SJCRH30 (cell line): ENCODE results near the gene RNASET2. TPM values are rescaled to one million over a fixed set of nuclear protein-coding genes. Genes with fewer than 3 reads are reported as not detected.
"Not testable (repeated sequence)": the region's sequence is repeated elsewhere in the genome, so short reads cannot be mapped to it uniquely, and the experiment has no call there.

Experiments used
- DNase-seq, 2 experiments: peaks; one replicate each; pipeline ENCODE4 v3.0.0-alpha.2; 2015 to 2020
- H3K27ac ChIP-seq: fragments of 250-450 bp; sonication (Bioruptor Pico); 2 replicates; pipeline ENCODE4 v1.5.1; 2020; ENCODE audit warnings: mild to moderate bottlenecking, moderate library complexity
- H3K27me3 ChIP-seq: fragments of 250-450 bp; sonication (Bioruptor Pico); 2 replicates; pipeline ENCODE4 v1.5.1; 2020; ENCODE audit warnings: mild to moderate bottlenecking, moderate library complexity
- H3K36me3 ChIP-seq: fragments of 250-450 bp; sonication (Bioruptor Pico); 2 replicates; pipeline ENCODE4 v1.5.1; 2020; ENCODE audit warnings: mild to moderate bottlenecking, moderate library complexity
- H3K4me1 ChIP-seq: fragments of 250-450 bp; sonication (Bioruptor Pico); 2 replicates; pipeline ENCODE4 v1.5.1; 2020; ENCODE audit warnings: mild to moderate bottlenecking, moderate library complexity
- H3K4me3 ChIP-seq: fragments of 250-450 bp; sonication (Bioruptor Pico); 2 replicates; pipeline ENCODE4 v1.5.1; 2020; ENCODE audit warnings: mild to moderate bottlenecking, moderate library complexity
- H3K9me3 ChIP-seq: fragments of 250-450 bp; sonication (Bioruptor Pico); replicated peaks from 2 replicates; pipeline ENCODE4 v1.5.1; 2020; ENCODE audit warnings: mild to moderate bottlenecking, moderate library complexity
- total RNA-seq: library from RNA; depleted of rRNA; stranded (reverse); fragments of >200 nt; shearing (Covaris generic); gene quantifications from 2 replicates; pipeline ENCODE4 v1.2.3, GENCODE V29; 2014

The RNASET2 gene
- total RNA-seq, 1 experiment from 2014 or later = 17.2 TPM

- H3K4me3 ChIP-seq, H3K9me3 ChIP-seq, DNase-seq, H3K36me3 ChIP-seq, H3K27ac ChIP-seq, H3K27me3 ChIP-seq, H3K4me1 ChIP-seq: not testable (repeated sequence)
Observed at GRCh38 chr6:166914952-166915351, 41.4 kb downstream of the RNASET2 start.

DNA sequence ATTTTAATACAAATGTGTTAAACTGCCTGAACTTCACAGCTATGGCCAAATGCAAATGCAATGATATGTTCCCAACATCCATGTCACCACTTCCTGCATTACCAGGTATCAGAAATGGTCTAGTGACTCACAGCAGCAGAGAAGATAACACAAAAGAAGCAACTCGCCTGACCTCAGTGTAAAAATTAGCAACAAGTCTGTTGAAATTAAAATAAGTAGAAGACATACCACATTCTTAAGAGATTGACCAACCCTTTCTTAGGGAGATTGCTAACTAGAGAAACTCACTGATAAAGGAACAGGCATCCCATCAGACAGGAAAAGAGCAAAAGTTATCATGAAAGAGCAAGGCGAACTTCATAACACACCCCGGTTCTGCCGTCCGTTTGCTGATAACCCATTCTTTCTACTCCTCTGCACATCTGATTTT is 45.1 kb downstream of the RNASET2 start:
- H3K27ac ChIP-seq = no peak overlapping the region
- no peak for DNase-seq
- H3K27me3 ChIP-seq = no peaks in the 10 kb centered on the region; the same call in 1 of the 2 replicates
- H3K36me3 ChIP-seq = no peaks in the 10 kb centered on the region
- H3K9me3 ChIP-seq = no peaks in the 10 kb centered on the region
- H3K4me1 ChIP-seq = no peaks in the 10 kb centered on the region
- H3K4me3 ChIP-seq = no peak overlapping the region

DNA sequence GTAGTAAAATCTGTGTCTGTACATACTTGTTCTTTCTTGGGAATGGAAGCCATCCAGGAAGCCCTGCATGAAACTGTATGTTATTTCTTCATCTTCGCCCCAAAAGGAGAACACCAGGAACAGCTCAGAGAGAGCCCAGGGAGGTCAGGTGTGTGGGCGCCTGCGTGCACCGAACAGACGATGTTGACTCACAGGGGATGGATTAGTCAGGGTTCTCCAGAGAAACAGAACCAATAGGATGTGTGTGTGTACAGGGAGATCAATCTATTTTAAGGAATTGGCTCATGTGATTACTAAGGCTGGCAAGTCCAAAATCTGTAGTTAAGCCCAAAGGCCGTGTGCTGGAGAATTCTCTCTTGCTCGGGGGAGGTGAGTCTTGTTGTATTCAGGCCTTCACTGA is 45.7 kb downstream of the RNASET2 start:
- H3K27ac ChIP-seq = no peak overlapping the region
- DNase-seq = no peak
- no peak overlapping the region for H3K4me3 ChIP-seq
- no peaks in the 10 kb centered on the region; the same call in 1 of the 2 replicates for H3K27me3 ChIP-seq
- no peaks in the 10 kb centered on the region for H3K36me3 ChIP-seq
- no peaks in the 10 kb centered on the region for H3K9me3 ChIP-seq
- no peaks in the 10 kb centered on the region for H3K4me1 ChIP-seq

DNA sequence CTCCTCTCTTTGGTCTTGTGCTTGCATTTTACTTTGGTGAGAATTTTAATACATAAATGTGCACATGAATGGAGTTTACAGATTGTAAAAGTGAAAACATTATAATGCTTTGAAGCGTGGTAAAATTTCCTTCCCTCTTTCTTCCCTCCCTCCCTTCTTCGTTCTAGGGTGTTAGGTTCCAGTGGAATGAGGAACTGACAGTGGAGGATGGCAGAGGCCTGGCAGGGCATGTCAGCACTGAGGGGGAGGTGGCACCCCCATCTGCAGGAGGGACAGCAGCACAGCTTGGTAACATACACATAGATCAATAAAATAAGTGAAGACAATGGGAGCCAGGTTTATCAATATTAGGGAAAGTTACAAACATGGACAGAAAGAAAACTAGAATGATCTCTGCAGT is 47.5 kb downstream of the RNASET2 start:
- no peak overlapping the region for H3K27ac ChIP-seq
- no peak for DNase-seq
- no peaks in the 10 kb centered on the region for H3K4me1 ChIP-seq
- H3K4me3 ChIP-seq = no peak overlapping the region
- peaks cover 11% of the 10 kb centered on the region for H3K27me3 ChIP-seq
- H3K9me3 ChIP-seq = no peaks in the 10 kb centered on the region
- H3K36me3 ChIP-seq = no peaks in the 10 kb centered on the region

DNA sequence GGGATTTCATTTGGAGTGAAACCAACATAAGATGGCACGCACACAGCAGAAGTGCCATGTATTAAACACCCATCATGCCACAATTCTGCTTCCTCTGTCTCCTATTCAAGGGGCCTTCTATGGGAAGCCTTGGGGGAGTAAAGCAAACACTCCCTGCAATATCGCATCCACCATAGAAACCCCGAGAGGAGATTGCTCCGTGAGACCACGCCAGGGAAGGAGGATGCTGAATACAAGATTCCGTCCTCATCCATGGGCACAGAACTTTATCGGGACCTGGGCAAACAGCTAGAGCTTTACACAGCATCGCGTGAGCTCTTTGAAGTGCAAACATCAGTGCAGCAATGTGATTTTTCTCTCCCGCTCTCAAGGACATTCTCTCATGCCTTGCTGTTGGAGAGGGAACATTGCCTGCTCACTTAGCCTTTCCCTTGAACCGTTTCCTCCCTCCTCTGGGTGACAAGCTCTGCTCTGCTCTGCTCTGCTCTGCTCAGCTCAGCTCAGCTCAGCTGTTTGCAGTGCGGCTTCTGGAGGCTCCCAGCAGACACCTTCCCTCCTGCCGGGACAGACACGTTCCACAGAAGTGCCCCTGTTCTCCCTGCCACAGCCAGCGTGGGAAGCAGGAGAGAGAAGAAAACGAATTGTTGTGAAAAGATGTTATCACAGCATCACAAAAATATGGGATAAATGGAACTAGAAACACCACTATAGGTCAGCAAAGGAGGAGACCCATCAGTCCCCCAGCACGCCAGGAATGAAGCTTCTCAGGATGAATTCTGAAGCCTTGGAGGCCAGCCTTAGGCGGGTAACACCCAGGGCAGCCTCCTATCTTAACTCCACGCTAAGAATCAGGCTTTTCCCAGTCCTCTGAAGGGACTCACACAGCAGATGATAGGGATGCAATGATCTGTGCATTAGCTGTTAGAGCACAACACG is 48.2 kb downstream of the RNASET2 start:
- H3K27me3 ChIP-seq = peaks cover 16% of the 10 kb centered on the region
- no peaks in the 10 kb centered on the region for H3K9me3 ChIP-seq
- no peak overlapping the region for H3K4me3 ChIP-seq
- no peak for DNase-seq
- no peaks in the 10 kb centered on the region for H3K36me3 ChIP-seq
- no peak overlapping the region for H3K27ac ChIP-seq
- no peaks in the 10 kb centered on the region for H3K4me1 ChIP-seq

- Histone ChIP-seq H3K27me3 (peaks cover 16% of the 10 kb centered on the region), H3K4me1 (no peaks in the 10 kb centered on the region), H3K36me3 (no peaks in the 10 kb centered on the region), H3K27ac (no peak overlapping the region), H3K4me3 (no peak overlapping the region), H3K9me3 (no peaks in the 10 kb centered on the region)
- no peak for DNase-seq
Observed at GRCh38 chr6:166907373-166907841, 48.9 kb downstream of the RNASET2 start.

DNA sequence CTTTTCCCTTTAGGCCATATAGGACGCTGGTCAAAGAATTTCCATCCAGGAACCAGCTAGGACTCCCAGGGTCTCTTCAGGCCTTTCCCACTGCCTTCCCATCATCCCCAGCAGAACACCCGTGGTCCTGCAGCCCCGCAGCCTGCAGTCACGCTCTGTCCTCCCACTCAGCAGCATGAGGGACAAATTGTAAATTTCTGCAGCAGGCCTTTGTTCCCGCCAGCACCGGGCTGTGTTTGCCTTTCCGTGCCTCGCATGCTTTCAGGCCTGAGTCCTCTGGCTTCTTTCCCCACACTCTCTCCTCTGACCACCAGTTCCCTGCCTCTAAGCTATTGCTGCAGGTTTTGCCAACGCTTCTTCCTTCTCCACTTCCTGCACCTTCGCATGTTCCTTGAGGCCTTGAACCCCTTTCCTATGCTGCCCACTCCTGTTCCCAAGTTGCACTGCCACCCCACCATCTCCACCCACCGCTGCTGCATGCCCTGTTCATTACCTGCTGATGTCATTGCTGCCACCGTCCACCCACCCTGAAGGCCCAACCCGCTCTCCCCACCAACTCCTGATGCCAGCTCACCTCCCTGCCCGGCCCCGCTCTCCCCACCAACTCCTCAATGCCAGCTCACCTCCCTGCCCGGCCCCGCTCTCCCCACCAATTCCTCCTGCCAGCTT is 49.8 kb downstream of the RNASET2 start:
- H3K27ac ChIP-seq = no peak overlapping the region
- DNase-seq = no peak
- no peak overlapping the region for H3K4me3 ChIP-seq
- H3K27me3 ChIP-seq = peaks cover 16% of the 10 kb centered on the region
- H3K9me3 ChIP-seq = no peaks in the 10 kb centered on the region
- no peaks in the 10 kb centered on the region for H3K4me1 ChIP-seq
- H3K36me3 ChIP-seq = no peaks in the 10 kb centered on the region

DNA sequence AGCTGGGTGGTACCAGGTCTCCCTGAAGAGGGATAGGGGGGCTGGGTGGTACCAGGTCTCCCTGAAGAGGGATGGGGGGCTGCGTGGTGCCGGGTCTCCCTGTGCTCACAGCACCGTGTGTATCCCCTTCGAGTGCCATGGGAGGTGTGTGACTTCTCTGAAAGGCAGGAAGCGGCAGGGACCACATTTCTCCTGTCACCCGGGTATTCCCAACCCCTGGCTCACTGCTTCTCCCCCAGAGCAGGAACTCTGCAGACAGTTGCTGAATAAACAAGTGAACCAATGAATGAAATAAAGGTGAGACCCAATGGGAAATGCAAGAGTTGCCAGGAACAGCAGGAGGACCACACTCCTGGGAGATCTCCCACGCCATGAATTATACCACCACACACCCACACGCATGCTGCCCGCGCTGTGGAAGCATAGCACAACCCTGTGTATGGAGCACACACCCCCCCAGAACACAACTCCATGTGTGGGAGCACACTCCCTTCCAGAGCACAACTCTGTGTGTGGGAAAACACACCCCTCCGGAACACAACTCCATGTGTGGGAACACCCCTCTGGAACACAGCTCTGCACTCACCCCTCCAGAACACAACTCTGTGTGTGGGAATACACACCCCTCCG is 50.7 kb downstream of the RNASET2 start:
- H3K4me3 ChIP-seq = no peak overlapping the region
- H3K27ac ChIP-seq = no peak overlapping the region
- no peaks in the 10 kb centered on the region for H3K9me3 ChIP-seq
- no peaks in the 10 kb centered on the region for H3K4me1 ChIP-seq
- no peaks in the 10 kb centered on the region for H3K36me3 ChIP-seq
- peaks cover 16% of the 10 kb centered on the region for H3K27me3 ChIP-seq
- DNase-seq = no peak

- Histone ChIP-seq H3K4me1 (no peaks in the 10 kb centered on the region), H3K27ac (no peak overlapping the region), H3K36me3 (no peaks in the 10 kb centered on the region), H3K9me3 (no peaks in the 10 kb centered on the region), H3K27me3 (peaks cover 16% of the 10 kb centered on the region), H3K4me3 (no peak overlapping the region)
- DNase-seq = no peak
Observed at GRCh38 chr6:166905013-166905412, 51.3 kb downstream of the RNASET2 start.

GRCh38 chr6:166904101-166904746 is 52.1 kb downstream of the RNASET2 start:
- H3K36me3 ChIP-seq = no peaks in the 10 kb centered on the region
- peaks cover 16% of the 10 kb centered on the region for H3K27me3 ChIP-seq
- H3K4me1 ChIP-seq = no peaks in the 10 kb centered on the region
- no peak for DNase-seq
- H3K27ac ChIP-seq = no peak overlapping the region
- H3K4me3 ChIP-seq = no peak overlapping the region
- no peaks in the 10 kb centered on the region for H3K9me3 ChIP-seq

DNA sequence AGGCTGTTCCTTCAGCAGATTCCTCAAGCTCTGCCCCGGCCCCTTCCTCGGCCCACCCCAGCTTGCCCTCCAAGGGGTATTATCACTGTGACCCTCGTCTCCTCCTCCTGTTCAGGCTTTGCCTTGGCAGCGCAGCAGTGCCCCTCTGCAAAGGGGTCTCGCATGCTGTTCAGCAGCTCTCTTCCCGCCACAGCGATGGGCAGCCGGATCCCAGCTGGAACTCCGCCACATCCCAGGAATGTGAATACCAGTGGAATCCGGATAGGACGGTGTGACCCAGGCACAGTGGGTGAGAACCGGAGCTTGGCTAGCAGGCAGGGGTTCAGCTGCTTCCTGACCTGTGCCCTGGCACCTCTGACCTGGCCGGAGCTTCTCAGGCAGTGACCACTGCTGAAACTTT is 52.9 kb downstream of the RNASET2 start:
- H3K9me3 ChIP-seq = no peaks in the 10 kb centered on the region
- peaks cover 16% of the 10 kb centered on the region for H3K27me3 ChIP-seq
- H3K27ac ChIP-seq = no peak overlapping the region
- H3K4me3 ChIP-seq = no peak overlapping the region
- no peaks in the 10 kb centered on the region for H3K4me1 ChIP-seq
- no peak for DNase-seq
- no peaks in the 10 kb centered on the region for H3K36me3 ChIP-seq

DNA sequence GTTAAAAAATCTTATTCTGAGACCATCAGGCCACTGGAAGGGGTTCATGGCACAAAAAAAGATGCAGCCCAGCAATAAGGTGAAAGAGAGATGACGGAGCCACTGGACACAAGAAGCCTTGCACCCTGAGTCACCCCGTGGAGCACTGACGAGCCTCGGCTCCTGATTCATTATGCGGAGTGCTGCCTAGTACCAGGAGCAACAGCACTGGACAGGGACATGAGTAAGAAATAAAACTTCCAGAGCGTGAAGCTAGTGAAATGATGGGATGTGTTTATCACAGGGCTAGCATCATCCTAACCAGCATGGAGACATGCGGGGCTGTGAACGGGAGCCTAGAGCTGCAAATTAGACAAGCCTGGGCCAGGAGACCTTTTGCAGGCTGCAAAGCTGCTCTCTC is 53.3 kb downstream of the RNASET2 start:
- H3K4me1 ChIP-seq = no peaks in the 10 kb centered on the region
- H3K27me3 ChIP-seq = peaks cover 16% of the 10 kb centered on the region
- DNase-seq = no peak
- no peaks in the 10 kb centered on the region for H3K9me3 ChIP-seq
- H3K4me3 ChIP-seq = no peak overlapping the region
- H3K27ac ChIP-seq = no peak overlapping the region
- H3K36me3 ChIP-seq = no peaks in the 10 kb centered on the region

DNA sequence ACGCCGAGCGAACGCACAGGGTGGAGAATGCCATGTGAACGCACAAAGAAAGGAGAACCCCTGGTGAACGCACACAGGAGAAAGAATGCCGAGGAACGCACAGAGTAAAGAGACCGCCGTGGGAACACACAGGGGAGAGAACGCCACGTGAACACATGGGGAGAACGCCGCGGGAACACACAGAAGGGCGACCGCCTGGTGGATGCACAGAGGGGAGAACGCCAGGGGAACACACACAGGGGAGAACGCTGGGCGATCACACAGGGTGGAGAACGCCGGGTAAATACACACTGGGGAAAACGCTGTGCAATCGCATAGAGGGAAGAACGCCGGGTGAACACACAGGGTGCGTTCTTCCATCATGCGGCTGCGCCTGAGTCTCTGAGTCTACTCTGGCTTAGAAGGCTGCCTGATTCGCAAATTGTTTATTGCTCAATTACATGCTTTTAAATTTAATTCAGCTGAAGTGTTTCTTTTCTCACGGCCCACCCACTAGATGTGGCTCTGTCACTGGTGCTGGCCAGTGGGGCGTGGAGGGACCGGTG is 54.1 kb downstream of the RNASET2 start:
- H3K9me3 ChIP-seq = no peaks in the 10 kb centered on the region
- H3K4me3 ChIP-seq = no peak overlapping the region
- peaks cover 16% of the 10 kb centered on the region for H3K27me3 ChIP-seq
- no peaks in the 10 kb centered on the region for H3K4me1 ChIP-seq
- no peaks in the 10 kb centered on the region for H3K36me3 ChIP-seq
- H3K27ac ChIP-seq = no peak overlapping the region
- no peak for DNase-seq

- no peak overlapping the region for H3K27ac ChIP-seq
- DNase-seq = no peak
- H3K4me3 ChIP-seq = no peak overlapping the region
- H3K27me3 ChIP-seq = peaks cover 16% of the 10 kb centered on the region
- no peaks in the 10 kb centered on the region for H3K9me3 ChIP-seq
- H3K4me1 ChIP-seq = no peaks in the 10 kb centered on the region
- H3K36me3 ChIP-seq = no peaks in the 10 kb centered on the region
Observed at GRCh38 chr6:166901626-166902025, 54.7 kb downstream of the RNASET2 start.
